CD14-positive monocyte (primary cell): Measurements from ENCODE around the gene MYO19. TPM values are rescaled to one million over a fixed set of nuclear protein-coding genes. Genes with fewer than 3 reads are reported as not detected.

ENCODE experiments used
- DNase-seq, 3 donors: peaks; one replicate each; pipeline ENCODE4 v3.0.0-alpha.2; 2011 to 2022
- H2AFZ ChIP-seq: 2 replicates; pipeline ENCODE4 v1.6.0; 2012; ENCODE audit warnings: mild to moderate bottlenecking, low read depth, low read length, inconsistent platforms; ENCODE audit not compliant: insufficient read depth, poor library complexity, severe bottlenecking
- H3K27ac ChIP-seq, 2 donors: 1 replicate in 1 of 2; 2 replicates in 1 of 2; pipeline ENCODE4 v1.5.1; 2012 to 2013; ENCODE audit warnings: low read length in 2 of 2, control low read depth in 1 of 2, inconsistent platforms in 1 of 2, low read depth in 1 of 2, mild to moderate bottlenecking in 1 of 2
- H3K27me3 ChIP-seq, 2 donors: one replicate each; pipeline versions ENCODE4 v1.6.0 to v1.6.1; 2011 to 2013; ENCODE audit warnings: low read length in 2 of 2; ENCODE audit not compliant: control insufficient read depth in 2 of 2, insufficient read depth in 2 of 2
- H3K36me3 ChIP-seq, 2 donors: replicated peaks in 1 of 2; 1 replicate in 1 of 2; 2 replicates in 1 of 2; pipeline versions ENCODE4 v1.5.1 to v1.6.1; 2012 to 2013; ENCODE audit warnings: low read length in 2 of 2, control low read depth in 1 of 2, inconsistent platforms in 1 of 2, mild to moderate bottlenecking in 1 of 2; ENCODE audit not compliant: insufficient read depth in 2 of 2, control insufficient read depth in 1 of 2
- H3K4me1 ChIP-seq, 2 donors: 1 replicate in 1 of 2; 2 replicates in 1 of 2; pipeline versions ENCODE4 v1.5.1 to v1.6.1; 2012 to 2013; ENCODE audit warnings: low read length in 2 of 2, control low read depth in 1 of 2, inconsistent platforms in 1 of 2, mild to moderate bottlenecking in 1 of 2, moderate library complexity in 1 of 2; ENCODE audit not compliant: insufficient read depth in 2 of 2, control insufficient read depth in 1 of 2
- H3K4me2 ChIP-seq: replicated peaks from 2 replicates; pipeline ENCODE3; 2012; ENCODE audit warnings: low read length, moderate library complexity, mild to moderate bottlenecking; ENCODE audit not compliant: poor library complexity, severe bottlenecking; ENCODE audit errors: extremely low read depth
- H3K4me3 ChIP-seq, 3 experiments: fragments of 200-600 bp in 1 of 3; sonication (generic) in 1 of 3; replicated peaks in 1 of 3; 1 replicate in 2 of 3; 2 replicates in 1 of 3; pipeline ENCODE4 v1.5.1; 2011 to 2013; ENCODE audit warnings: low read length in 3 of 3, mild to moderate bottlenecking in 3 of 3, control low read depth in 2 of 3, low read depth in 2 of 3, inconsistent platforms in 1 of 3, moderate library complexity in 1 of 3
- H3K79me2 ChIP-seq: 2 replicates; pipeline ENCODE4 v1.6.0; 2012; ENCODE audit warnings: mild to moderate bottlenecking, control low read depth, inconsistent platforms, low read length, moderate library complexity; ENCODE audit not compliant: insufficient read depth
- H3K9ac ChIP-seq: 2 replicates; pipeline ENCODE4 v1.6.0; 2017; ENCODE audit warnings: low read length, mild to moderate bottlenecking; ENCODE audit not compliant: insufficient read depth, poor library complexity, severe bottlenecking
- H3K9me3 ChIP-seq, 2 donors: replicated peaks in 1 of 2; 1 replicate in 1 of 2; 2 replicates in 1 of 2; pipeline versions ENCODE4 v1.5.1 to v1.6.1; 2012 to 2013; ENCODE audit warnings: low read length in 2 of 2, control low read depth in 1 of 2; ENCODE audit not compliant: control insufficient read depth in 1 of 2, insufficient read depth in 1 of 2
- H4K20me1 ChIP-seq: 2 replicates; pipeline ENCODE4 v1.6.0; 2012; ENCODE audit warnings: mild to moderate bottlenecking, low read length, control low read depth, moderate library complexity; ENCODE audit not compliant: insufficient read depth
- H3K27ac Mint-ChIP-seq, 7 donors: one replicate each; pipeline ENCODE4 v1.8.0; 2020; ENCODE audit warnings: mild to moderate bottlenecking in 7 of 7, mixed read lengths in 7 of 7, moderate library complexity in 6 of 7, inconsistent platforms in 2 of 7
- H3K27me3 Mint-ChIP-seq, 3 donors: one replicate each; pipeline ENCODE4 v1.8.0; 2021 to 2022; ENCODE audit warnings: low read depth in 3 of 3, mild to moderate bottlenecking in 3 of 3, mixed read lengths in 3 of 3, moderate library complexity in 3 of 3, inconsistent platforms in 1 of 3
- H3K36me3 Mint-ChIP-seq, 2 donors: one replicate each; pipeline ENCODE4 v1.8.0; 2020; ENCODE audit warnings: mixed read lengths in 2 of 2, inconsistent platforms in 1 of 2, mild to moderate bottlenecking in 1 of 2
- H3K4me1 Mint-ChIP-seq: one replicate; pipeline ENCODE4 v1.8.0; 2020; ENCODE audit warnings: mild to moderate bottlenecking, mixed read lengths
- H3K4me3 Mint-ChIP-seq, 2 donors: one replicate each; pipeline ENCODE4 v1.8.0; 2020; ENCODE audit warnings: mild to moderate bottlenecking in 2 of 2, mixed read lengths in 2 of 2, moderate library complexity in 1 of 2
- H3K9me3 Mint-ChIP-seq, 7 donors: one replicate each; pipeline ENCODE4 v1.8.0; 2020 to 2022; ENCODE audit warnings: mixed read lengths in 7 of 7, mild to moderate bottlenecking in 6 of 7, moderate library complexity in 6 of 7, inconsistent platforms in 2 of 7
- CTCF ChIP-seq: fragments of 200-600 bp; IDR thresholded peaks from one replicate; pipeline ENCODE4 v1.8.0; 2022; ENCODE audit warnings: antibody characterized with exemption, mild to moderate bottlenecking
- WGBS: methylation state at CpG from one replicate; pipeline ENCODE4 v1.1.5; 2013; ENCODE audit warnings: missing lambda C conversion rate; ENCODE audit not compliant: insufficient coverage; 5-methylcytosine and 5-hydroxymethylcytosine counted together
- intact Hi-C, 2 donors: fragments of 100-400 bp; cut with micrococcal nuclease; formaldehyde crosslinking; loops; one replicate each; pipeline versions ENCODE4 v1.15.0 to v1.15.1; 2023
- polyA plus RNA-seq, 3 donors: library from polyadenylated mRNA; depleted of rRNA in 1 of 3; unstranded in 2 of 3; stranded (reverse) in 1 of 3; fragments of 300-500 nt in 2 of 3; fragments of >200 nt in 1 of 3; fragmentation: Illumina TruSeq in 2 of 3; gene quantifications; 1 replicate in 2 of 3; 2 replicates in 1 of 3; pipeline ENCODE4 v1.2.3, GENCODE V29; 2012 to 2021

The MYO19 gene
- polyA plus RNA-seq, 3 donors, result 1.2 to 51.3 (median 1.9) TPM

DNA sequence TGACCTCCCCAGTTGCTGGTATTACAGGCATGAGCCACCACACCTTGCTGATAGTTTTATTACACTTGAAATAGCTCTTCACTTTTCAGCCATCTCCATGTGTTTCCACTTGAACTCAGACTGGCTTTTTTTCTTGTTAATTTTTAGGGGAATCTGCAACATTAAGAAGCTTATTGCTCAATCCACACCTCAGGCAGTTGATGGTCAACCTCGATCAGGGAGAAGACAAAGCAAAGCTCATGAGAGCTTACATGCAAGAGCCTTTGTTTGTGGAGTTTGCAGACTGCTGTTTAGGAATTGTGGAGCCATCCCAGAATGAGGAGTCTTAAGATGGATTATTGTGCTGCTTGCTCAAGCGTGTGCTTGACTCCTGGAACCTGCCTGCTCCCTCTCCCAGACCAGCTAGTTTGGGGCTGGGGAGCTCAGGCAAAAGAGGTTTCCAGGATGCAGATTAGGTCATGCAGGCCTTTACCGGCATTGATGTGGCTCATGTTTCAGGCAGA is 39.5 kb downstream of the MYO19 start:
- 100% methylated on average over 2 of the region's 3 CpGs for WGBS
- H3K79me2 ChIP-seq, result peaks cover 18% of the 10 kb centered on the region
- H3K9ac ChIP-seq, result no peak overlapping the region
- H3K27ac ChIP-seq, result no peak overlapping the region
- intact Hi-C loops, result no loop called here
- H4K20me1 ChIP-seq, result peaks cover 27% of the 10 kb centered on the region
- Mint-ChIP-seq H3K4me3 (no peak overlapping the region), H3K4me1 (no peaks in the 10 kb centered on the region), H3K9me3 (peaks cover 0 to 1% (median 0%) of the 10 kb centered on the region in 7 donors), H3K27me3 (no peaks in the 10 kb centered on the region), H3K27ac (peak overlapping the region in 1 of 7 donors; percentile 45), H3K36me3 (peaks cover 73 to 81% of the 10 kb centered on the region in 2 donors)
- no peak overlapping the region for H2AFZ ChIP-seq
- no peak for TF ChIP-seq CTCF
- H3K4me3 ChIP-seq, result no peak overlapping the region
- no peaks in the 10 kb centered on the region for H3K9me3 ChIP-seq
- H3K36me3 ChIP-seq, result peaks cover 66 to 97% of the 10 kb centered on the region in 2 donors
- no peaks in the 10 kb centered on the region for H3K27me3 ChIP-seq
- DNase-seq, result no peak
- H3K4me2 ChIP-seq, result no peak overlapping the region
- H3K4me1 ChIP-seq, result no peaks in the 10 kb centered on the region

- H3K36me3 ChIP-seq, result peaks cover 66 to 95% of the 10 kb centered on the region in 2 donors
- H3K9ac ChIP-seq, result no peak overlapping the region
- H3K27ac ChIP-seq, result no peak overlapping the region
- no peaks in the 10 kb centered on the region for H3K9me3 ChIP-seq
- H3K4me3 Mint-ChIP-seq, result no peak overlapping the region
- H3K27ac Mint-ChIP-seq, result peak overlapping the region in 1 of 7 donors; percentile 45
- intact Hi-C loops, result loop anchor here in 1 of 2 donors (5.0 kb wide), 1 partner anchor 38 kb away; the partner anchor contains the start of genes MYO19 and PIGW
- WGBS, result no CpG with 5 or more reads among the region's 5 CpGs
- peaks cover 23% of the 10 kb centered on the region for H3K79me2 ChIP-seq
- H3K9me3 Mint-ChIP-seq, result peaks cover 0 to 1% (median 0%) of the 10 kb centered on the region in 7 donors
- H3K36me3 Mint-ChIP-seq, result peaks cover 76 to 84% of the 10 kb centered on the region in 2 donors
- H3K4me3 ChIP-seq, result no peak overlapping the region
- no peaks in the 10 kb centered on the region for H3K27me3 ChIP-seq
- H4K20me1 ChIP-seq, result peaks cover 32% of the 10 kb centered on the region
- H3K4me1 Mint-ChIP-seq, result peaks cover 3% of the 10 kb centered on the region
- no peaks in the 10 kb centered on the region for H3K27me3 Mint-ChIP-seq
- TF ChIP-seq CTCF, result no peak
- no peak overlapping the region for H3K4me2 ChIP-seq
- no peaks in the 10 kb centered on the region for H3K4me1 ChIP-seq
- H2AFZ ChIP-seq, result no peak overlapping the region
- no peak for DNase-seq
Observed at GRCh38 chr17:36494674-36495073, 40.0 kb downstream of the MYO19 start.
